Right cardiac atrium (tissue), 5 donors: ENCODE data around the gene LPAR6. TPM values are rescaled to one million over a fixed set of nuclear protein-coding genes. Genes with fewer than 3 reads are reported as not detected.

Source experiments
- ATAC-seq, 2 donors: fragments of 200-7000 bp; cut with Tn5 transposase; one replicate each; pipeline versions ENCODE4 v1.8.0 to v1.9.1; 2020; ENCODE audit warnings: moderate library complexity in 2 of 2, mild to moderate bottlenecking in 1 of 2
- DNase-seq, 3 donors: peaks; one replicate each; pipeline ENCODE4 v3.0.0-alpha.2; 2020
- H3K27ac ChIP-seq: one replicate; pipeline ENCODE4 v1.5.1; 2013; ENCODE audit warnings: mild to moderate bottlenecking, low read length, control low read depth, moderate library complexity
- H3K27me3 ChIP-seq: one replicate; pipeline ENCODE4 v1.6.1; 2013; ENCODE audit not compliant: control insufficient read depth, insufficient read depth
- H3K4me1 ChIP-seq: one replicate; pipeline ENCODE4 v1.6.1; 2013; ENCODE audit warnings: low read length; ENCODE audit not compliant: control insufficient read depth, insufficient read depth
- H3K4me3 ChIP-seq: one replicate; pipeline ENCODE4 v1.5.1; 2013; ENCODE audit warnings: low read length, control low read depth
- H3K9me3 ChIP-seq: one replicate; pipeline ENCODE4 v1.6.1; 2013; ENCODE audit warnings: low read length; ENCODE audit not compliant: control insufficient read depth
- WGBS: extraction: QIAGEN DNeasy Blood & Tissue Kit; methylation state at CpG from one replicate; pipeline ENCODE4 v1.1.7; 2013; 5-methylcytosine and 5-hydroxymethylcytosine counted together
- intact Hi-C, 4 donors: fragments of 100-400 bp; cut with DNase I; formaldehyde crosslinking; loops; one replicate each; pipeline versions ENCODE4 v1.11.0 to v1.14.0; 2022 to 2023
- polyA plus RNA-seq: library from polyadenylated mRNA; stranded (reverse); fragments of 200-250 nt; gene quantifications from one replicate; pipeline ENCODE4 v1.2.3, GENCODE V29; 2013
- total RNA-seq, 4 donors: library from RNA; stranded (reverse); fragmentation: NEBNext Ultra II Directional; extraction: Animal tissue kit (Norgen Biotek cat#: 25700); gene quantifications; one replicate each; pipeline ENCODE4 v1.2.1, GENCODE V29; 2021
- donor health status: healthy with polysubstance abuse.
- donor health status: DM: no; HTN: yes; CAD: no.
- donor health status: DM: no; HTN: no; CAD: no.
- donor health status: DM: no; HTN: yes; CAD: no; lungs with severe emphysema.
- donor health status: DM: yes; HTN: yes; CAD: no.

The LPAR6 gene
- total and polyA plus RNA-seq, 5 donors, result 11.5 to 17.4 (median 14.3) TPM

- no peak for ATAC-seq
- H3K27ac ChIP-seq, result no peak overlapping the region
- DNase-seq, result no peak
- H3K9me3 ChIP-seq, result no peaks in the 10 kb centered on the region
- no peaks in the 10 kb centered on the region for H3K4me1 ChIP-seq
- WGBS, result 72% methylated on average over 2 of the region's 2 CpGs
- no peak overlapping the region for H3K4me3 ChIP-seq
- H3K27me3 ChIP-seq, result no peaks in the 10 kb centered on the region
- intact Hi-C loops, result no loop called here
Measured at GRCh38 chr13:48370815-48371214, 42.1 kb downstream of the LPAR6 start.

GRCh38 chr13:48369988-48370387 lies 42.9 kb downstream of the LPAR6 start:
- no peak overlapping the region for H3K27ac ChIP-seq
- WGBS, result 94% methylated on average over 1 of the region's 1 CpG
- ATAC-seq, result no peak

More at GRCh38 chr13:48369988-48370387, 42.9 kb downstream of the LPAR6 start:
- Histone ChIP-seq H3K4me3 (no peak overlapping the region), H3K27me3 (no peaks in the 10 kb centered on the region), H3K9me3 (no peaks in the 10 kb centered on the region), H3K4me1 (no peaks in the 10 kb centered on the region)
- intact Hi-C loops, result no loop called here
- DNase-seq, result no peak

Other genes starting within 250 kb of the LPAR6 start
- gene ITM2B, start 179.9 kb downstream of the LPAR6 start, total RNA-seq, result 100 to 1,000 TPM; 585 to 643 (median 613) TPM
- 633 TPM for gene ITM2B, start 179.9 kb downstream of the LPAR6 start, polyA plus RNA-seq
- gene RB1, start 109.4 kb downstream of the LPAR6 start, total RNA-seq, result 10 to 100 TPM; 21.8 to 29.0 (median 27.3) TPM
- gene RB1, start 109.4 kb downstream of the LPAR6 start, polyA plus RNA-seq, result 12.3 TPM
- 10 to 100 TPM in 3 of 4 donors, 1 to 10 TPM in 1; 9.0 to 17.3 (median 17.0) TPM for gene RCBTB2, start 120.0 kb upstream of the LPAR6 start, total RNA-seq
- 13.9 TPM for gene RCBTB2, start 120.0 kb upstream of the LPAR6 start, polyA plus RNA-seq
- gene CYSLTR2, start 240.8 kb upstream of the LPAR6 start, total RNA-seq, result 10 to 100 TPM in 2 of 4 donors, 1 to 10 TPM in 2; 6.8 to 12.6 (median 9.9) TPM
- 7.9 TPM for gene CYSLTR2, start 240.8 kb upstream of the LPAR6 start, polyA plus RNA-seq